ENCODE results near the gene TGM3. TPM values are rescaled to one million over a fixed set of nuclear protein-coding genes. Genes with fewer than 3 reads are reported as not detected.

The TGM3 gene
- total and polyA plus RNA-seq, 10 of the 15 experiments (the other 5 are each of a cell fraction or from before 2014, with no cell fraction given), result not detected

DNA sequence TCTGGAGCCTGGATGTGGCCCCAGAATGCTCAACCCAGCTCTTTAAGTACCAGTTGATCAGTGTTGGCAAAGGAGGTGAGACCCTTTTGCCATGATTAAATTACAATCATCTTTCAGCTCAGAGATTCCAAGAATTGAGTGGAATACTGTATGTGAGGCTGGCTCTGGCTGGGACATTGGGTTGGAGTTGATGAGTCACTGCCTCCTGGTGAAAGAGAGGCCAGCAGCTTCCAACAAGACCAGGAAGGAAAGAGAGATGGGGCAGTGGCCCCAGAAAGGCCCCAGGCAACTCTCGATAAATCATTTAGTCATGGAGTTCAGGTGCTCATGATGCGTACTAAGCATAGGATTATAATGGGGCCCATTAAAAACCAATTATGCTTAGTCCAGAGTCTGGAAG, 87.0 kb downstream of the TGM3 start (continued):
- TF ChIP-seq E2F4 (IDR thresholded peaks at IDR 0.05; ENCODE audit: low read depth, low read length) (no peak), JUNB (IDR thresholded peaks at IDR 0.05) (no peak), NFIC (IDR thresholded peaks at IDR 0.05; ENCODE audit: low read depth, low read length) (no peak), KDM1A (IDR thresholded peaks at IDR 0.05; ENCODE audit: borderline replicate concordance) (no peak), GATAD2B (conservative IDR thresholded peaks at IDR 0.05; ENCODE audit: low read depth) (no peak), MEF2A (IDR thresholded peaks at IDR 0.05; ENCODE audit: insufficient read depth, low read depth, low read length) (no peak), GABPA (IDR thresholded peaks at IDR 0.05; ENCODE audit: low read depth) (no peak), E2F8 (IDR thresholded peaks at IDR 0.05; ENCODE audit: low read depth, partially characterized antibody) (no peak), CBX3 (IDR thresholded peaks at IDR 0.05; ENCODE audit: borderline replicate concordance, low read depth) (no peak)

GRCh38 chr20:2385026-2385425, 89.2 kb downstream of the TGM3 start:
- ChIA-PET RAD21 (ENCODE audit: unreplicated experiment) (no interaction called here), SMC1A (ENCODE audit: uncharacterized antibody, unreplicated experiment) (no interaction called here), CTCF (interaction anchor here (1.2 kb wide), 1 partner anchor 67 kb away, joined by 3 read pairs; no protein-coding TSS in a partner anchor), POLR2A (no interaction called here)
- peaks cover 7% of the 10 kb centered on the region; the same call in 2 of the 3 replicates for H3K9me3 ChIP-seq (replicated peaks; ENCODE audit: control insufficient read depth, insufficient read depth, low read length)
- no peak overlapping the region for H3K4me3 ChIP-seq
- 31% methylated on average over 5 of the region's 5 CpGs for WGBS (ENCODE audit: insufficient coverage, insufficient replicate concordance, low lambda C conversion rate, missing lambda C conversion rate)
- H3K9ac ChIP-seq (ENCODE audit: control insufficient read depth, insufficient read depth, low read length), result no peak overlapping the region
- no peaks in the 10 kb centered on the region for H3K36me3 ChIP-seq (ENCODE audit: control insufficient read depth in 2 of 2, insufficient read depth in 2 of 2, low read length in 1 of 2)
- no peak for FAIRE-seq
- no peaks in the 10 kb centered on the region for H3K79me2 ChIP-seq (ENCODE audit: control insufficient read depth, insufficient read depth, low read length)
- no peak overlapping the region for H2AFZ ChIP-seq (ENCODE audit: control insufficient read depth, low read depth, low read length)
- peaks cover 4% of the 10 kb centered on the region; the same call in 1 of the 2 replicates for H3K4me1 ChIP-seq (ENCODE audit: control insufficient read depth, insufficient read depth, low read length)
- no peak overlapping the region for H3K27ac ChIP-seq (ENCODE audit: control insufficient read depth, insufficient read depth)
- no TSS peak for BruUV-seq (replicated peaks)
- no peaks in the 10 kb centered on the region for H4K20me1 ChIP-seq (ENCODE audit: control insufficient read depth, insufficient read depth)
- intact Hi-C loops (cut with micrococcal nuclease; ENCODE audit: unreplicated experiment), result no loop called here
- DNase-seq (ENCODE audit: low read depth, low spot score), result no peak
- in situ Hi-C loops (cut with MboI), result no loop called here
- H3K4me2 ChIP-seq (ENCODE audit: control insufficient read depth, insufficient read depth), result no peak overlapping the region
- no peak for ATAC-seq
- H3K27me3 ChIP-seq (replicated peaks in 1 of 2; ENCODE audit: control insufficient read depth in 2 of 2, insufficient read depth in 2 of 2, low read length in 1 of 2), result no peaks in the 10 kb centered on the region
- no peak for TF ChIP-seq TAF1 (IDR thresholded peaks at IDR 0.05; ENCODE audit: borderline replicate concordance, low read depth, low read length)
- TF ChIP-seq, protein P1, sequence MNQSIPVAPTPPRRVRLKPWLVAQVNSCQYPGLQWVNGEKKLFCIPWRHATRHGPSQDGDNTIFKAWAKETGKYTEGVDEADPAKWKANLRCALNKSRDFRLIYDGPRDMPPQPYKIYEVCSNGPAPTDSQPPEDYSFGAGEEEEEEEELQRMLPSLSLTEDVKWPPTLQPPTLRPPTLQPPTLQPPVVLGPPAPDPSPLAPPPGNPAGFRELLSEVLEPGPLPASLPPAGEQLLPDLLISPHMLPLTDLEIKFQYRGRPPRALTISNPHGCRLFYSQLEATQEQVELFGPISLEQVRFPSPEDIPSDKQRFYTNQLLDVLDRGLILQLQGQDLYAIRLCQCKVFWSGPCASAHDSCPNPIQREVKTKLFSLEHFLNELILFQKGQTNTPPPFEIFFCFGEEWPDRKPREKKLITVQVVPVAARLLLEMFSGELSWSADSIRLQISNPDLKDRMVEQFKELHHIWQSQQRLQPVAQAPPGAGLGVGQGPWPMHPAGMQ (IDR thresholded peaks at IDR 0.05; ENCODE audit: borderline replicate concordance), result no peak
- no peak for TF ChIP-seq CTCF (IDR thresholded peaks at IDR 0.05 in 2 of 3, conservative IDR thresholded peaks at IDR 0.05 in 1 of 3; ENCODE audit: control insufficient read depth in 2 of 3, extremely low read depth in 1 of 3, insufficient read depth in 1 of 3, low read depth in 3 of 3, low read length in 3 of 3)
- TF ChIP-seq HDAC2 (IDR thresholded peaks at IDR 0.05), result no peak
- no peak for TF ChIP-seq SIX5 (IDR thresholded peaks at IDR 0.05; ENCODE audit: low read depth, low read length, severe bottlenecking)
- no peak for TF ChIP-seq BHLHE40 (IDR thresholded peaks at IDR 0.05; ENCODE audit: borderline replicate concordance in 1 of 2, low read depth in 2 of 2, low read length in 1 of 2)

Measured in GM12878 (cell line).